ENCODE results near the gene SNX9. TPM values are rescaled to one million over a fixed set of nuclear protein-coding genes. Genes with fewer than 3 reads are reported as not detected.

The SNX9 gene
- total and polyA plus RNA-seq, 2 of the 4 experiments (the other 2 are of a cell fraction) = 35.3 to 41.2 TPM

DNA sequence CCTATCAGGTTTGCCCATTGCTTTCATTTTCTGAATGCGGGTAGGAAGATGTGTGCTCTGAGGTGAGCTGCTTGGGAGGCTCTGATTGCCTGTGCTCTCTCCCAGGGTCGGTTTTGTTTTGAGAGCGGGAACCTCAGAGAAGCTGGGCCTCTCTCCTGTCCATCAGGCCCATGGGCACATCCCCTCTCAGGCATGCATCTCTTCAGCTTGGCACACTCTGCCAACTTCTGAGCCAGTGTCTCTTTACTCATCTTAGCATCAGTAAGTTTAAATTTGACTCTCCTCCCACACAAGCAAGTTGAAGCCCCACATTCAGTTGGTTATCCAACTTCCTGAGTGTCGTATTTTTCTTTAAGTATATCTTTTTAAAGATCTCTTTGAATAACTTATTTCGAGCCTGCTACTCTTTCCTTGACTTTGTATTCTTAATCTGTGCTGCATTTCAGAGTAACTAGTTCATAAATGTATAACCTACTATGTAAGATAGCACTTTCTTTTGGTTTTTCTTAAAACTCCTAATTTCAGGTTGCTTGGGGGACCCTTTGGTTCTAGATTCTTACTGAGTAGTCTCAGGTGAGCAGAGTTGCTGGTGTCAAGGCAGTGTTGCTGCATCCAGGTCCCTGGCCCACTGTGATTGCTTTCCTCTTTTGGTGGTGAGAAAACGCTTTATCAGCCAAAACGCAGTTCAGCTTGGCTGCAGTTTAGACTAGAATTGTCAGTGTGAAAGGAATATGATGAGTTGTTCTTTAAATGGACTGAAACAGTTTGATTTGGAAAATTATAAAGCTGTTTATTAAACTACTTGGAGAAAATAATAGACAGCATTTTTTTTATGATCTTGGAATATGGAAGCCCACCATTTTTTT, 54.8 kb downstream of the SNX9 start:
- H3K18ac ChIP-seq (ENCODE audit: low read depth, low read length) = no peak overlapping the region
- H3K4me3 ChIP-seq (ENCODE audit: insufficient read depth, low read depth, low read length) = no peak overlapping the region
- no peak overlapping the region for H2BK5ac ChIP-seq (ENCODE audit: low read depth, low read length, poor library complexity, severe bottlenecking)
- no peak overlapping the region for H3K9ac ChIP-seq (ENCODE audit: low read depth, low read length)
- ChIA-PET POLR2A (ENCODE audit: unreplicated experiment) (no interaction called here), CTCF (interaction anchor here (0.6 kb wide), 1 partner anchor 9 kb away, joined by 6 read pairs; no protein-coding TSS in a partner anchor)
- H2BK20ac ChIP-seq (ENCODE audit: low read depth, low read length) = no peak overlapping the region
- H3K4me1 ChIP-seq (ENCODE audit: control insufficient read depth, insufficient read depth, low read length) = no peaks in the 10 kb centered on the region
- BruUV-seq (replicated peaks) = no TSS peak
- no peak overlapping the region for H2BK120ac ChIP-seq (ENCODE audit: low read depth, low read length)
- H4K5ac ChIP-seq (ENCODE audit: low read depth, low read length) = no peak overlapping the region
- no peaks in the 10 kb centered on the region; the same call in 1 of the 2 replicates for H4K20me1 ChIP-seq (ENCODE audit: insufficient read depth, low read length)
- H3K79me1 ChIP-seq (ENCODE audit: low read depth in 1 of 2, low read length in 2 of 2) = peaks cover 33 to 59% of the 10 kb centered on the region in 2 experiments
- DNase-seq (no peak), ATAC-seq (ENCODE audit: low read depth) (no peak)
- H2BK15ac ChIP-seq (ENCODE audit: low read depth, low read length) = no peak overlapping the region
- H3K14ac ChIP-seq (replicated peaks; ENCODE audit: low read depth, low read length) = no peak overlapping the region
- dilution Hi-C loops (cut with HindIII; ENCODE audit: low sequenced_read_pairs, unreplicated experiment) = no loop called here
- no peak overlapping the region for H3K27ac ChIP-seq (ENCODE audit: insufficient read depth, low read length)
- H3K56ac ChIP-seq (ENCODE audit: extremely low read depth, insufficient read depth, low read length) = no peak overlapping the region
- no peaks in the 10 kb centered on the region for H3K9me3 ChIP-seq (ENCODE audit: control insufficient read depth, insufficient read depth, low read length)
- H2AK5ac ChIP-seq (ENCODE audit: low read depth, low read length) = no peak overlapping the region
- peaks cover 35% of the 10 kb centered on the region for H3K36me3 ChIP-seq (ENCODE audit: control insufficient read depth, insufficient read depth, low read length)
- 70% methylated on average over 2 of the region's 7 CpGs; no CpG with 5 or more reads in 1 of the 2 experiments for WGBS, 2 experiments (ENCODE audit: extremely low coverage in 2 of 2, insufficient read length in 1 of 2)
- H3K4ac ChIP-seq (ENCODE audit: low read depth, low read length) = no peak overlapping the region
- H4K8ac ChIP-seq (ENCODE audit: low read depth in 2 of 2, low read length in 2 of 2) = no peak overlapping the region
- in situ Hi-C loops (cut with MboI; ENCODE audit: low sequenced_read_pairs) = loop anchor here (25.0 kb wide), 1 partner anchor 566 kb away; the partner anchor contains the start of gene TMEM242
- H2AK9ac ChIP-seq (replicated peaks; ENCODE audit: low read depth, low read length, poor library complexity) = no peak overlapping the region
- H4K91ac ChIP-seq (ENCODE audit: insufficient read depth, low read depth, low read length) = no peak overlapping the region
- TF ChIP-seq BHLHE40 (IDR thresholded peaks at IDR 0.05; ENCODE audit: low read depth, low read length) (no peak), NFE2L2 (IDR thresholded peaks at IDR 0.05; ENCODE audit: low read depth, low read length) (no peak), CHD1 (IDR thresholded peaks at IDR 0.05; ENCODE audit: low read depth, low read length) (no peak), RCOR1 (IDR thresholded peaks at IDR 0.05; ENCODE audit: insufficient replicate concordance, low read length) (no peak), USF2 (IDR thresholded peaks at IDR 0.05; ENCODE audit: low read depth, low read length) (no peak), POLR2A (IDR thresholded peaks at IDR 0.05; ENCODE audit: low read depth, low read length) (no peak), MAZ (IDR thresholded peaks at IDR 0.05; ENCODE audit: borderline replicate concordance, low read depth, low read length) (no peak)
- TF ChIP-seq, protein P1, sequence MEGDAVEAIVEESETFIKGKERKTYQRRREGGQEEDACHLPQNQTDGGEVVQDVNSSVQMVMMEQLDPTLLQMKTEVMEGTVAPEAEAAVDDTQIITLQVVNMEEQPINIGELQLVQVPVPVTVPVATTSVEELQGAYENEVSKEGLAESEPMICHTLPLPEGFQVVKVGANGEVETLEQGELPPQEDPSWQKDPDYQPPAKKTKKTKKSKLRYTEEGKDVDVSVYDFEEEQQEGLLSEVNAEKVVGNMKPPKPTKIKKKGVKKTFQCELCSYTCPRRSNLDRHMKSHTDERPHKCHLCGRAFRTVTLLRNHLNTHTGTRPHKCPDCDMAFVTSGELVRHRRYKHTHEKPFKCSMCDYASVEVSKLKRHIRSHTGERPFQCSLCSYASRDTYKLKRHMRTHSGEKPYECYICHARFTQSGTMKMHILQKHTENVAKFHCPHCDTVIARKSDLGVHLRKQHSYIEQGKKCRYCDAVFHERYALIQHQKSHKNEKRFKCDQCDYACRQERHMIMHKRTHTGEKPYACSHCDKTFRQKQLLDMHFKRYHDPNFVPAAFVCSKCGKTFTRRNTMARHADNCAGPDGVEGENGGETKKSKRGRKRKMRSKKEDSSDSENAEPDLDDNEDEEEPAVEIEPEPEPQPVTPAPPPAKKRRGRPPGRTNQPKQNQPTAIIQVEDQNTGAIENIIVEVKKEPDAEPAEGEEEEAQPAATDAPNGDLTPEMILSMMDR (conservative IDR thresholded peaks at IDR 0.05; ENCODE audit: low read depth, low read length) = no peak
- H2AFZ ChIP-seq (replicated peaks; ENCODE audit: low read length, poor library complexity) = no peak overlapping the region
- intact Hi-C loops (cut with micrococcal nuclease) = no loop called here
- no peak overlapping the region for H3K23ac ChIP-seq (ENCODE audit: low read depth, low read length)
- peaks cover 3% of the 10 kb centered on the region; the same call in 1 of the 2 replicates for H3K9me1 ChIP-seq (ENCODE audit: insufficient read depth, low read length)
- H3K4me2 ChIP-seq (ENCODE audit: low read depth, low read length) = no peak overlapping the region
- H3K27me3 ChIP-seq (ENCODE audit: control insufficient read depth, insufficient read depth, low read length) = no peaks in the 10 kb centered on the region

Data from IMR-90 (cell line).